Measurements from ENCODE around the gene CSF3. TPM values are rescaled to one million over a fixed set of nuclear protein-coding genes. Genes with fewer than 3 reads are reported as not detected.

Gene CSF3
- total RNA-seq, 1 donor from 2014 or later: not detected

DNA sequence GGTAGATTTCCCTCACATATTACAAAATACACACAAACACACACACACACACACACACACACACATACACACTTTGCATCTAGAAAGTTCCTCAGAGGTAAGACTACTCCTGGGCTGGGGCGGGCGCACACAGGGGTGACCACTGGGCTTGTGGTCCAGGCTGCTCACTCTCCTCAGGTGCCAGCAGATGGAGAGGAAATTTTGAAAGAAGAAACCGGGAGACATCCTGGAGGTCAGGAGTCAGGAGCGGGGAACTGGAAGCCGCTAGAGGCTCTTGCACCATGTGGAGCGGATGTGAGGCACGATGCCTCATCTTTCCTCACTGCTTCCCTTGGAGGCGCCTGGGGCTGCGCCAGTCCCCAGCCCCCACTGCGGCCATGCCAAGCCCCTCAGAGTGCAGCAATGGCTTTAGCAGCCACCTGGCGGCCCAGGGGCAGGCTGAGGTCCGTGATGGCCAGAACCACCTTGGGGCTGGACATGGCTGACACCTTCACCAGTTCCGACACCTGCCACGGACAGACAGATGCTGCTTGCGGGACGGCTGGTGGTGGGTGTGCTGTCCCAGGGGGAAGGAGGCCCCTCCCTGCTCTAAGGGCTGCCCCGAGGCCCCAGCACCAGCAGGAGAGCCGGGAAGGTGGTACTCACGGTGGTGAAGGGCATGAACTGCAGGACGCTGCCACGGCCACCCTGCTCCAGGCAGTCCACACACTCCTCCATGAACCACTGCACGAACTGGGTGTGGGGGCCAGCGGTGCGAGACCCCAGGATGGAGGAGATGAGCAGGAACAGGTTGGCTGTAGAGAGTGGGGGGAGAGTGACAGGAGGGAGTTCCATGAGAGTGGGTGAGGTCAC is 4.1 kb downstream of the CSF3 start:
- TF ChIP-seq, protein P1, sequence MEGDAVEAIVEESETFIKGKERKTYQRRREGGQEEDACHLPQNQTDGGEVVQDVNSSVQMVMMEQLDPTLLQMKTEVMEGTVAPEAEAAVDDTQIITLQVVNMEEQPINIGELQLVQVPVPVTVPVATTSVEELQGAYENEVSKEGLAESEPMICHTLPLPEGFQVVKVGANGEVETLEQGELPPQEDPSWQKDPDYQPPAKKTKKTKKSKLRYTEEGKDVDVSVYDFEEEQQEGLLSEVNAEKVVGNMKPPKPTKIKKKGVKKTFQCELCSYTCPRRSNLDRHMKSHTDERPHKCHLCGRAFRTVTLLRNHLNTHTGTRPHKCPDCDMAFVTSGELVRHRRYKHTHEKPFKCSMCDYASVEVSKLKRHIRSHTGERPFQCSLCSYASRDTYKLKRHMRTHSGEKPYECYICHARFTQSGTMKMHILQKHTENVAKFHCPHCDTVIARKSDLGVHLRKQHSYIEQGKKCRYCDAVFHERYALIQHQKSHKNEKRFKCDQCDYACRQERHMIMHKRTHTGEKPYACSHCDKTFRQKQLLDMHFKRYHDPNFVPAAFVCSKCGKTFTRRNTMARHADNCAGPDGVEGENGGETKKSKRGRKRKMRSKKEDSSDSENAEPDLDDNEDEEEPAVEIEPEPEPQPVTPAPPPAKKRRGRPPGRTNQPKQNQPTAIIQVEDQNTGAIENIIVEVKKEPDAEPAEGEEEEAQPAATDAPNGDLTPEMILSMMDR (conservative IDR thresholded peaks at IDR 0.05; ENCODE audit: low read depth, low read length): no peak
- DNase-seq (ENCODE audit: low read depth): no peak
- no peak overlapping the region for H3K4me3 ChIP-seq (ENCODE audit: low read depth, low read length)

DNA sequence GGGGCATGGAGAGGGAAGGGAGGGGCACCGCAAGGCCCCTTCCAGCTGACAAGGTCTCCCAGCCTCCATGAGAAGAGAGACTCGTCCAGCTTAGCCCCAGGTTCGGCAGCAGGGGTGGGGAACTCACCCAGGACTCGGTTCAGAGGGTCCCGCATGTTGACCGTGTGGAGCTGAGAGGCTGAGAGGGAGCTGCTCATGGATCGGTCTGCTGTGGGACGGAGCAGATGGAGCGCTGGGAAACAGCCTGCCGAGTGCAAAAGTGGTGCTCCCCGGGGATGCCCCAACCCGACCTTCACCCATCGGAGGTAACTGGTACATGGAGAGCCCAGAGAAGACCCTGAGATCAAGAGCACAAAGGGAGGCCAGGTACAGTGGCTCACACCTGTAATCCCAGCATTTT is 4.9 kb downstream of the CSF3 start:
- no peak for DNase-seq (ENCODE audit: low read depth)
- H3K4me3 ChIP-seq (ENCODE audit: low read depth, low read length): no peak overlapping the region
- TF ChIP-seq, protein P1 (conservative IDR thresholded peaks at IDR 0.05; ENCODE audit: low read depth, low read length): no peak

DNA sequence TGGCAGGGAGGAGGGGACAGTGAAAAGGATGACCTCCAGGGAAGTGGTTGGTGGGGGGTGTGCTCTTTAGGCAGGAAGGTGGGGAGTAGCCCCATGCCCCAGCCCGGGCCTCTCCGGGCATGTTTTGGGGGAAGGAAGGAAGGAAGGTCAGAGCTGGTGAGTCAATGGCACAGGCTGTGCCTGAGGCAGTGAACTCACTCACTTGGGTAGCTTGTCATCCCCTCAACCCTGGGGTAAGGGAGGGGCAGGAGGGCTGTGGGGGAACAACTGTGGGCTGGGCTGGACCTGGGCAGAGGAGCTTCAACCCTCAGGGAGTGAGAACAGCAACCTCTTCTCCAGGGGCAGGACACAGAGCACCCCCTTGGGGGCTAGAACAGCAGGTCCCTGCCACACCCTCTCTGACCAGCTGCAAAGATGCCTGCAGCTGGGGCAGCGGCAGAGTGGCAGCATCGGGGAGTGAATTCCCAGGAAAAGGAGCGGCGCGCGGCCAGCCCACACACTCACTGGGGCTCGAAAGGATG is 6.3 kb downstream of the CSF3 start:
- TF ChIP-seq, protein P1 (conservative IDR thresholded peaks at IDR 0.05; ENCODE audit: low read depth, low read length): no peak
- H3K4me3 ChIP-seq (ENCODE audit: low read depth, low read length): no peak overlapping the region

DNA sequence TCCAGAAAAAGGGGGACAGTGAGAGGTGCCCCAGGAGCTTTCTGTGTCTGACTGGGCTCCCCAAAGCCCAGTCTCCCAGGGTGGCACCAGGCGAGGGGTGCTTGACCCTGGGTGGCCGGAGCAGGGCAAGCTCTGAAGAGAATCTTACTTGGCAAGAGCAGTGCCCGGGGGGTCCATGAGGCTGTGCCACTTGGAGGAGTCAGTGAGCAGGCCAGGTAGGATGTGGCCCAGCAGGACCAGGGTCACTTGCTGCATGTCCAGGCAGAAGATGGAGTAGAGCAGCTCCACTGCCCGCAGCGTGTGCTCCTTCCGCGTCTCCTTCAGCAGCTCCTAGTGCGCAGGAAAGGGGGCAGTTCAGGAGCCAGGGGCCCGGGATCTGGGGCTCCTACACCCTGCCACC is 7.3 kb downstream of the CSF3 start:
- TF ChIP-seq, protein P1 (conservative IDR thresholded peaks at IDR 0.05; ENCODE audit: low read depth, low read length): no peak
- H3K4me3 ChIP-seq (ENCODE audit: low read depth, low read length): no peak overlapping the region
- no peak for DNase-seq (ENCODE audit: low read depth)

More for the DNA sequence above, 6.3 kb downstream of the CSF3 start:
- DNase-seq (ENCODE audit: low read depth): no peak

DNA sequence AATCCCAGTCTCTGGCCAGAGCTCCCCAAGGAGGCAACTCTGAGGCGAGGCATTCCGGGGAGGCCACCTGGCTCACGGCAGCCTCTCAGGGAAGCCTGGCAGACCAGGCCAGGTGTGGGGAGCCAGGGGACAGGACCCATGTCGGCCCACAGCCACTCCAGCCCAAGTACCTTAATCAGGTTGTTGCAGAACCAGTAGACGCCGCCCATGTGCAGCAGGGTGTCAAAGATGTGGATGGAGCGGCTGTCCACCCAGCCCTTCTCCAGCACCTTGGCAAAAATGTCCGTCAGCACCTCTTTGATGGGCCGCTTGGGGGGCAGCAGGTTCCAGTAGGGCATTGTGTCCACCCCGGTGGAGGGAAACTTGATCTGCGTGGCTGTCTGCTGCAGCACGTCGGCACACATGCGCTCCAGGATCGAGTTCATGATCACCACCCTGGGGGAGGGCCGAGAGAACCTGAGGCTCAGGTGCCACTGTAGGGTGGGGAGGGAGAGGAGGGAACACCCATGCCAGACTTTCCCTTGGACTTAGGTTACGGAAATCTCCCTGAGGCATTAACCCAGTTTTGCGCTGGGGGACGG is 7.8 kb downstream of the CSF3 start:
- DNase-seq (ENCODE audit: low read depth): no peak
- H3K4me3 ChIP-seq (ENCODE audit: low read depth, low read length): no peak overlapping the region
- TF ChIP-seq, protein P1 (conservative IDR thresholded peaks at IDR 0.05; ENCODE audit: low read depth, low read length): no peak

DNA sequence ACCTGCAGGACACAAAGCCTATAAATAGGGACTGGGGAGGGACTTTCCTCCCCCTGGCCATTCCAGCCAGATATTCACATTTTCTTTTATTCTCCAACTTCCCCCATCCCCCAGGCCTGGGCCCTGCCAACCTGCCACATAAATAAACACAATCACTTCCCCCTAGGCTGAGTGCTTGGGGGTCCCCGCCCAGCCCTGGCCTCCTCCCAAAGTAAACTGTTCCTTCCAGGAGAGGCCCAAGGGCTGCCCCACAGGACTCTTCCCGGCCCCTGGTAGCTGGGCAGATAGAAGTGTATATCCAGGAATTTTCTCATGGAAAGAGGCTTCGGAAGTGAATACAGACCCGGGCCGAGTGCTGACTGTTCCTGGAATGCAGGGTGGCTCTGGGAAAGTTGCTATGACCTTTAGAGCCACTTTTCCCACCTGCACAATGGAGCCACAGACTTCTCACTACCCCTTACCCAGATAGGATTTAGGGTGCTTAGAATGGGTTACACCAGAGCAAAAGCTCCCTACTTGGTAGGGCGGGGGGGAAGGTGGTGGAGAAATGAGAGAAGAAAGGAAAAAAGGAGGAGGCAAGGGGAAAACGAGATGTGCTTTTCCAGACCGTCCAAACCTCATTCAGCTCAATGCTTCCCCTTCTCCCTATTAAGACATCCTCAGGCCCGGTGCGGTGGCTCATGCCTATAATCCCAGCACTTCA is 8.5 kb downstream of the CSF3 start:
- H3K4me3 ChIP-seq (ENCODE audit: low read depth, low read length): no peak overlapping the region
- TF ChIP-seq, protein P1 (conservative IDR thresholded peaks at IDR 0.05; ENCODE audit: low read depth, low read length): no peak
- no peak for DNase-seq (ENCODE audit: low read depth)

All from epithelial cell of proximal tubule (primary cell).